Activated T-helper 17 cell treated with anti-CD3 and anti-CD28 coated beads, Interleukin-2, amount 50 U/mL, for 72 hours (primary cell): ENCODE measurements around the gene ACO1. TPM values are rescaled to one million over a fixed set of nuclear protein-coding genes. Genes with fewer than 3 reads are reported as not detected.

ENCODE experiments used
- ATAC-seq: fragments of 150-1000 bp; cut with Tn5 transposase; replicated peaks from 2 replicates; pipeline ENCODE4 v1.10.0; 2021; ENCODE audit warnings: mild to moderate bottlenecking, moderate library complexity
- H3K27ac Mint-ChIP-seq: one replicate; pipeline ENCODE4 v1.8.0; 2022; ENCODE audit warnings: mixed read lengths
- H3K27me3 Mint-ChIP-seq: one replicate; pipeline ENCODE4 v1.8.0; 2022; ENCODE audit warnings: mixed read lengths
- H3K36me3 Mint-ChIP-seq: one replicate; pipeline ENCODE4 v1.8.0; 2022; ENCODE audit warnings: low read depth, mild to moderate bottlenecking, mixed read lengths
- H3K4me1 Mint-ChIP-seq: one replicate; pipeline ENCODE4 v1.8.0; 2022; ENCODE audit warnings: mixed read lengths
- H3K4me3 Mint-ChIP-seq: one replicate; pipeline ENCODE4 v1.8.0; 2022; ENCODE audit warnings: mild to moderate bottlenecking, mixed read lengths
- H3K9me3 Mint-ChIP-seq: one replicate; pipeline ENCODE4 v1.8.0; 2022; ENCODE audit warnings: mixed read lengths
- total RNA-seq, 2 donors: library from RNA; stranded (reverse); gene quantifications; one replicate each; pipeline ENCODE4 v1.2.3, GENCODE V29; 2022

ACO1 gene
- total RNA-seq, 2 donors from 2014 or later: 9.4 to 11.8 TPM

DNA sequence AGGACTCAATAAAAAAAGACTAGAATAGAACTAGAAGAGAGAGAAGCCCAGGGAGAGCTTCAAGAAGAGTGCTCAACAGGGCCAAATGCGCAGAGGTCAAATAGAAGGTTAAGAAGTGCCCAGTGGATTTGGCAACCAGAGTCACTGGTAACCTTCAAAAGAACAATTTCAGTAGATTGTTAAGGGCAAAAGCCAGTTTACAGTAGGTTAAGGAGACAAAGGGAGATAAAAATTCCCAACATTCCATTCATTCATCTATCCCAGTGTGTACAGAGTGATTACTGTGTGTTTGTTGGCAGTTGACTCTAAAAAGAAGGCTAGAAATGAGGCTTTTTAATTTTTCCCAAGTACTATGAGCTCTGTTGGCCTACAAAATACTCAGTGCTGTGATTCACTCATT, 72.1 kb downstream of the ACO1 start:
- peaks cover 72% of the 10 kb centered on the region for H3K36me3 Mint-ChIP-seq

DNA sequence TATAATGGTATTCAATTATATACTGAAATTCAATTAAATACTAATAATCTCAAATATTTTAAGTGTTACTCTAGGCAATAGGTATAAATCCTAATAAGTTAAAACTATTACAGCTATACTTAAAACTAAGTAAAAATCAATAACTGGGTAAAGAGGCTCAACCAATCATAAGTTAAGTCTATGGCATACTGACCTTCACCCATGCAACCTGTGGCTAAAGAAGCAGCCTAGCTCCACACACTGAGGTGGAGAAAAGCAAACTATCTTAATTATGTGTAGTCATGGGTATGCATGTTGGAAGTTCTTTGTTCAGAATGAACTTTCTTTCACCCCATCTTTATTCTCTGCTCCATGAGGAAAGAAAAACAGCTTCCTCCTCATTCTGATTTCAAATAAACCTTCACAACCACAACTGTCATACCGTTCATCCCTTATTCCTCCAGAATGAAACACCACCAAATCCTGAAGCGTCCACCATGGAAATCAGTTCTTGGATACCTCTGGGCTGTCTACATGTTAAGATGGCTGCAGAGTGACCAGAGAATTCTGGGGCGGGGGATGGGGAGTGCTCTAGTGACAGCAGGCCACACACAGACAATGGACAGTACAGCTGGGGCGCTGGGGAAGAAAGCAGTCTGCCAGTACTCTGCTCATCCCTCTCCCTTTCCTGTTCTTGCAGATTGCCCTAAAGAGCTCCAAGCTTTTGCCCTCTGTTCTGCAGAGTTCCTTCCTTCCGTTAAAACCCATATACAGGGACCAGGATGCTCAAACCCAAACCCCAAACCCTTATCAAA, 79.3 kb downstream of the ACO1 start:
- Mint-ChIP-seq H3K9me3 (no peaks in the 10 kb centered on the region), H3K4me3 (no peak overlapping the region), H3K27ac (no peak overlapping the region), H3K36me3 (peaks cover 69% of the 10 kb centered on the region), H3K4me1 (no peaks in the 10 kb centered on the region), H3K27me3 (no peaks in the 10 kb centered on the region)
- ATAC-seq: no peak

More for the DNA sequence above, 72.1 kb downstream of the ACO1 start:
- H3K27ac Mint-ChIP-seq: no peak overlapping the region
- no peak overlapping the region for H3K4me3 Mint-ChIP-seq
- H3K9me3 Mint-ChIP-seq: no peaks in the 10 kb centered on the region
- no peaks in the 10 kb centered on the region for H3K4me1 Mint-ChIP-seq
- H3K27me3 Mint-ChIP-seq: no peaks in the 10 kb centered on the region
- no peak for ATAC-seq

- no peak overlapping the region for H3K4me3 Mint-ChIP-seq
- H3K36me3 Mint-ChIP-seq: peaks cover 72% of the 10 kb centered on the region
- no peaks in the 10 kb centered on the region for H3K27me3 Mint-ChIP-seq
- no peak overlapping the region for H3K27ac Mint-ChIP-seq
- no peak for ATAC-seq
- H3K9me3 Mint-ChIP-seq: no peaks in the 10 kb centered on the region
- no peaks in the 10 kb centered on the region for H3K4me1 Mint-ChIP-seq
These were observed 84.3 kb downstream of the ACO1 start for GRCh38 chr9:32468740-32469139.

GRCh38 chr9:32472344-32472743, 87.9 kb downstream of the ACO1 start:
- Mint-ChIP-seq H3K9me3 (no peaks in the 10 kb centered on the region), H3K4me1 (no peaks in the 10 kb centered on the region), H3K27ac (no peak overlapping the region), H3K27me3 (no peaks in the 10 kb centered on the region), H3K4me3 (no peak overlapping the region), H3K36me3 (peaks cover 77% of the 10 kb centered on the region)
- no peak for ATAC-seq

DNA sequence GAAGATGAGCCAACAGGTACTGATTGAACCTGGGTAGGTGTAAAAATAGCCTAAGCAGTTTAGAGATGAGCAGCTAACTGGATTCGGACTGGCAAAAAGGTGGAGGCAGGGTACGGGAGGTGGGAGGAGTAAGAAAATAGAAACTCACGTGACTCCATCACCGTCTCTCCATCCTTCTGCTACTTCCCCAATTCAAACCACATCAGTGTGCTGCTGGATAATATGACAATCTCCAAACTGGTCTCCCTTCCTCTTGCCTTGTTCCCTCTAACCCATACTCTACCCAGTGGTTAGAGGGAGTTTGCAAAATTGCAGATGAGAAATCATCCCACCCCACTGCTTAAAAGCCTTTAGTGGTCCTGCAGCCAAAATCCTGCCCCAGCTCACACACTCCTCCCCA, 98.9 kb downstream of the ACO1 start:
- ATAC-seq: no peak
- H3K27me3 Mint-ChIP-seq: no peaks in the 10 kb centered on the region
- no peak overlapping the region for H3K27ac Mint-ChIP-seq
- H3K4me1 Mint-ChIP-seq: no peaks in the 10 kb centered on the region
- no peaks in the 10 kb centered on the region for H3K9me3 Mint-ChIP-seq
- H3K36me3 Mint-ChIP-seq: peaks cover 96% of the 10 kb centered on the region
- H3K4me3 Mint-ChIP-seq: no peak overlapping the region

GRCh38 chr9:32486839-32487562, 102.6 kb downstream of the ACO1 start:
- Mint-ChIP-seq H3K27me3 (no peaks in the 10 kb centered on the region), H3K27ac (peak overlapping the region; percentile 41), H3K36me3 (peaks cover 94% of the 10 kb centered on the region), H3K4me3 (no peak overlapping the region), H3K9me3 (no peaks in the 10 kb centered on the region), H3K4me1 (no peaks in the 10 kb centered on the region)
- ATAC-seq: no peak

DNA sequence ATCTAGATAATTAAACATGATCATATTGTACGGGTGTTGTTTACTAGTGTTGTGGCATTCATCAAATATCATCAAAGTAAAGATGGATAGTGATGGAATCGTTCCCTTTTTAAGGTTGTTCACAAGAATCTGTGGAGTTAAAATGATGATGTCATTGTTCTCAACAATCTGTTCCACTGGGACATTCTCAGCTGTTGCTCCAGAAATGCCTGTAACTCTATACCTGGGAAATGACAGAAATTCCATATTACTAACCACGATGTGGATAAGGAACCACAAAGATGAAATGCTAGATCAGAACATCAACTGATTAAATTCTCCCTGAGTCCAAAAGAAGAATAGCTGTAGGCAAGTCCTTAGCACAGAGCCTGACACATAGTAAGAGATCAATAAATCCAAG, 103.5 kb downstream of the ACO1 start:
- peaks cover 94% of the 10 kb centered on the region for H3K36me3 Mint-ChIP-seq
- no peaks in the 10 kb centered on the region for H3K9me3 Mint-ChIP-seq
- no peak for ATAC-seq
- no peak overlapping the region for H3K27ac Mint-ChIP-seq
- no peaks in the 10 kb centered on the region for H3K27me3 Mint-ChIP-seq
- no peaks in the 10 kb centered on the region for H3K4me1 Mint-ChIP-seq
- no peak overlapping the region for H3K4me3 Mint-ChIP-seq

DNA sequence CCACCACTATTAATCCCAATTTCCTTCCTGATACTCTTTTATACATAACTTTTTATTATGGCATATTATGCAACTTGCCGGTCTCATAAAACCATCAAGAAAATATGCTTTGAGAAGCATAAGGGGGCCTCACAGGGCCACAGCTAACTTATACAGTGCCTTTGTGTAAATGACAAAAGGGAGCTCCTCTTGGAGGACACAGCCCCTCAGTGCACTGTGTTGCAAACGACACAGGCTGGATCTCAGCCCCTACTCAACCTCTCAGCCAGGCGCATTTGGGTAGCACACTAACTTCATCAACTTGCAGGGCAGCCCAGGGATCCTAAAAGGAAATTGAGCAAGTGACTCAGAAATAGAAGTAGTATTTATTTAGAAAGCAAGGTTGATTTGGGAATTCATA, 106.2 kb downstream of the ACO1 start:
- Mint-ChIP-seq H3K9me3 (no peaks in the 10 kb centered on the region), H3K4me3 (no peak overlapping the region), H3K36me3 (peaks cover 90% of the 10 kb centered on the region), H3K4me1 (no peaks in the 10 kb centered on the region), H3K27me3 (no peaks in the 10 kb centered on the region), H3K27ac (no peak overlapping the region)
- ATAC-seq: no peak

DNA sequence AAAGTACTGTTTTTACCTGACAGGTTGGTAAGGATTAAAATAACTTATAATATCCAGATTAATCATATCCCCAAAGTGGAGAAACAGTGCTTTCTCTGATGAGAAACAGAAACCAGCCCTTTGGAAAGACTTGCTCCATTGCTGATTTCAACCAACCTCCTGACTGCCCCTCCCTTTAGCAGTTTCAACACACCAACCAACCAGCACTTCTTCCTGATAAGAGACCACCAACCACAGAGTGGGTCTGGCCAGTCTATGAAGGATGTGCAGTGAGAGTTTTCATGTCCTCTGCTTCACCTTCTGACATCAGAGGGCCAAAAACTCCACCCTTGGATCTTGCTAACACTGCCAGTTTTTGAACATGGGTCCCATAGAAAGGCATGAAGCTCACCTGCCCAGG, 113.5 kb downstream of the ACO1 start:
- Mint-ChIP-seq H3K4me1 (no peaks in the 10 kb centered on the region), H3K27me3 (no peaks in the 10 kb centered on the region), H3K27ac (no peak overlapping the region), H3K4me3 (no peak overlapping the region), H3K9me3 (no peaks in the 10 kb centered on the region), H3K36me3 (peaks cover 65% of the 10 kb centered on the region)
- ATAC-seq: no peak

GRCh38 chr9:32500768-32501167, 116.3 kb downstream of the ACO1 start:
- Mint-ChIP-seq H3K4me1 (no peaks in the 10 kb centered on the region), H3K27ac (no peak overlapping the region), H3K27me3 (no peaks in the 10 kb centered on the region), H3K36me3 (peaks cover 44% of the 10 kb centered on the region), H3K4me3 (no peak overlapping the region), H3K9me3 (no peaks in the 10 kb centered on the region)
- no peak for ATAC-seq

- no peak overlapping the region for H3K4me3 Mint-ChIP-seq
- no peaks in the 10 kb centered on the region for H3K9me3 Mint-ChIP-seq
- peaks cover 33% of the 10 kb centered on the region for H3K36me3 Mint-ChIP-seq
- no peaks in the 10 kb centered on the region for H3K4me1 Mint-ChIP-seq
- no peaks in the 10 kb centered on the region for H3K27me3 Mint-ChIP-seq
- ATAC-seq: no peak
- H3K27ac Mint-ChIP-seq: no peak overlapping the region
These were observed 117.4 kb downstream of the ACO1 start for GRCh38 chr9:32501868-32502267.

DNA sequence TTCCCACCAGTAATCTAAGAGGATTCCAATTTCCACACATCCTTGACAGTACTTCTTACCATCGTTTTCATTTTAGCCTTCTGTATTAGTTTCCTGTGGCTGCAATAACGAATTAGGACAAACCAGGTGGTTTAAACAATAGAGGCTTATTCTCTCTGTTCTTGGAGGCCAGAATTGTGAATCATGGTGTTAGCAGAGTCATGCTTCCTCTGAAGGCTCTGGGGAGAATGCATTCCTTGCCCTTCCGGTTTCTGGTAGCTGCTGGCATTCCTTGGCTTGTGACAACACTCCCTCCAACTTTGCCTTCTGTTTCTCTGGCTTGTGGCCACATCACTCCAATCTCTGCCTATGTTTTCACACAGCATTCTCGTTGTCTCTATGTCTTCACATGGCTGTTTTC, 118.0 kb downstream of the ACO1 start:
- no peaks in the 10 kb centered on the region for H3K9me3 Mint-ChIP-seq
- H3K4me1 Mint-ChIP-seq: no peaks in the 10 kb centered on the region
- H3K27me3 Mint-ChIP-seq: no peaks in the 10 kb centered on the region
- ATAC-seq: no peak
- H3K4me3 Mint-ChIP-seq: no peak overlapping the region
- H3K27ac Mint-ChIP-seq: no peak overlapping the region
- peaks cover 32% of the 10 kb centered on the region for H3K36me3 Mint-ChIP-seq

- no peaks in the 10 kb centered on the region for H3K27me3 Mint-ChIP-seq
- H3K4me1 Mint-ChIP-seq: no peaks in the 10 kb centered on the region
- peaks cover 28% of the 10 kb centered on the region for H3K36me3 Mint-ChIP-seq
- no peak overlapping the region for H3K27ac Mint-ChIP-seq
- H3K4me3 Mint-ChIP-seq: no peak overlapping the region
- H3K9me3 Mint-ChIP-seq: no peaks in the 10 kb centered on the region
- no peak for ATAC-seq
These were observed 118.6 kb downstream of the ACO1 start for GRCh38 chr9:32503008-32503407.
